H9 (cell line): Measurements from ENCODE around the gene RNF215. TPM values are rescaled to one million over a fixed set of nuclear protein-coding genes. Genes with fewer than 3 reads are reported as not detected.

ENCODE experiments used
- DNase-seq: peaks from one replicate; pipeline ENCODE4 v3.0.0-alpha.2; 2017
- H2AFZ ChIP-seq: one replicate; pipeline ENCODE4 v1.6.1; 2013; ENCODE audit warnings: mild to moderate bottlenecking, low read length, control low read depth, moderate library complexity
- H2AK5ac ChIP-seq: 2 replicates; pipeline ENCODE4 v1.6.1; 2013; ENCODE audit warnings: low read length, control low read depth, mixed read lengths; ENCODE audit not compliant: insufficient read length
- H2BK120ac ChIP-seq: one replicate; pipeline ENCODE4 v1.6.1; 2013; ENCODE audit warnings: low read depth, mild to moderate bottlenecking, low read length, control low read depth, inconsistent platforms; ENCODE audit not compliant: poor library complexity, severe bottlenecking
- H2BK12ac ChIP-seq: 2 replicates; pipeline ENCODE4 v1.6.1; 2013; ENCODE audit warnings: low read length, control low read depth, mixed read lengths, low read depth; ENCODE audit not compliant: insufficient read length
- H2BK15ac ChIP-seq: 2 replicates; pipeline ENCODE4 v1.6.1; 2013; ENCODE audit warnings: low read depth, low read length, control low read depth
- H2BK20ac ChIP-seq: one replicate; pipeline ENCODE4 v1.6.1; 2013; ENCODE audit warnings: low read depth, mild to moderate bottlenecking, low read length, control low read depth, inconsistent platforms; ENCODE audit not compliant: poor library complexity, severe bottlenecking
- H2BK5ac ChIP-seq: 2 replicates; pipeline ENCODE4 v1.6.1; 2013; ENCODE audit warnings: low read length, control low read depth, mixed read lengths; ENCODE audit not compliant: insufficient read length
- H3K14ac ChIP-seq: 2 replicates; pipeline ENCODE4 v1.6.1; 2013; ENCODE audit warnings: low read length, control low read depth; ENCODE audit not compliant: insufficient read depth
- H3K18ac ChIP-seq: 2 replicates; pipeline ENCODE4 v1.6.1; 2013; ENCODE audit warnings: low read depth, mild to moderate bottlenecking, mixed read lengths, low read length, control low read depth; ENCODE audit not compliant: insufficient read length
- H3K23ac ChIP-seq: 2 replicates; pipeline ENCODE4 v1.6.1; 2013; ENCODE audit warnings: low read length, control low read depth, mixed read lengths, low read depth; ENCODE audit not compliant: insufficient read length
- H3K23me2 ChIP-seq: 2 replicates; pipeline ENCODE4 v1.6.1; 2013; ENCODE audit warnings: low read depth, mild to moderate bottlenecking, mixed read lengths, low read length, control low read depth; ENCODE audit not compliant: insufficient read length, poor library complexity, severe bottlenecking
- H3K27ac ChIP-seq: 2 replicates; pipeline ENCODE4 v1.5.1; 2013; ENCODE audit warnings: low read length, control low read depth, mixed read lengths, low read depth; ENCODE audit not compliant: insufficient read length
- H3K27me3 ChIP-seq: 2 replicates; pipeline ENCODE4 v1.6.1; 2013; ENCODE audit warnings: low read length, control low read depth, inconsistent platforms; ENCODE audit not compliant: insufficient read depth
- H3K4ac ChIP-seq: 2 replicates; pipeline ENCODE4 v1.6.1; 2013; ENCODE audit warnings: low read depth, mild to moderate bottlenecking, control low read depth, inconsistent platforms, low read length, moderate library complexity
- H3K4me1 ChIP-seq: 2 replicates; pipeline ENCODE4 v1.6.1; 2013; ENCODE audit warnings: low read length, control low read depth, inconsistent platforms; ENCODE audit not compliant: insufficient read depth
- H3K4me2 ChIP-seq: 2 replicates; pipeline ENCODE4 v1.6.1; 2013; ENCODE audit warnings: low read length, control low read depth, mixed read lengths; ENCODE audit not compliant: insufficient read length, insufficient read depth
- H3K56ac ChIP-seq: 2 replicates; pipeline ENCODE4 v1.6.1; 2013; ENCODE audit warnings: low read depth, mild to moderate bottlenecking, mixed read lengths, low read length, control low read depth; ENCODE audit not compliant: insufficient read length
- H3K79me1 ChIP-seq: 2 replicates; pipeline ENCODE4 v1.6.1; 2013; ENCODE audit warnings: low read depth, mild to moderate bottlenecking, moderate library complexity, low read length, control low read depth, inconsistent platforms; ENCODE audit not compliant: insufficient read depth, poor library complexity, severe bottlenecking
- H3K79me2 ChIP-seq: 2 replicates; pipeline ENCODE4 v1.6.1; 2013; ENCODE audit warnings: low read length, control low read depth, inconsistent platforms; ENCODE audit not compliant: insufficient read depth
- H3K9ac ChIP-seq: 2 replicates; pipeline ENCODE4 v1.6.1; 2013; ENCODE audit warnings: low read length, control low read depth, mixed read lengths; ENCODE audit not compliant: insufficient read length; ENCODE audit errors: extremely low read depth
- H3K9me3 ChIP-seq: one replicate; pipeline ENCODE4 v1.6.1; 2013; ENCODE audit warnings: low read depth, low read length, inconsistent platforms; ENCODE audit not compliant: control insufficient read depth
- H3T11ph ChIP-seq: one replicate; pipeline ENCODE4 v1.6.1; 2013; ENCODE audit warnings: mild to moderate bottlenecking, low read length, control low read depth, inconsistent platforms
- H4K20me1 ChIP-seq: one replicate; pipeline ENCODE4 v1.6.1; 2013; ENCODE audit not compliant: control insufficient read depth, insufficient read length, insufficient read depth
- H4K5ac ChIP-seq: 2 replicates; pipeline ENCODE4 v1.6.1; 2013; ENCODE audit warnings: low read depth, mild to moderate bottlenecking, mixed read lengths, low read length, control low read depth; ENCODE audit not compliant: insufficient read length
- H4K8ac ChIP-seq: replicated peaks from 2 replicates; pipeline ENCODE4 v1.6.1; 2013; ENCODE audit warnings: low read length, control low read depth, mixed read lengths, low read depth; ENCODE audit not compliant: insufficient read length
- H4K91ac ChIP-seq: 2 replicates; pipeline ENCODE4 v1.6.1; 2013; ENCODE audit warnings: low read depth, mild to moderate bottlenecking, moderate library complexity, mixed read lengths, low read length, control low read depth; ENCODE audit not compliant: insufficient read length
- H3K27ac Mint-ChIP-seq, 3 experiments: 2 replicates in 2 of 3; 3 replicates in 1 of 3; pipeline ENCODE4 v1.8.0; 2020 to 2021; ENCODE audit warnings: mixed read lengths in 3 of 3, mild to moderate bottlenecking in 1 of 3, moderate library complexity in 1 of 3
- H3K27me3 Mint-ChIP-seq: 2 replicates; pipeline ENCODE4 v1.8.0; 2021; ENCODE audit warnings: low read depth, mild to moderate bottlenecking, moderate library complexity, mixed read lengths
- H3K36me3 Mint-ChIP-seq, 3 experiments: 2 replicates in 2 of 3; 3 replicates in 1 of 3; pipeline ENCODE4 v1.8.0; 2020 to 2021; ENCODE audit warnings: low read depth in 3 of 3, mixed read lengths in 3 of 3; ENCODE audit not compliant: insufficient read depth in 1 of 3
- H3K4me1 Mint-ChIP-seq, 2 experiments: 2 replicates each; pipeline ENCODE4 v1.8.0; 2020; ENCODE audit warnings: mixed read lengths in 2 of 2
- H3K4me3 Mint-ChIP-seq, 2 experiments: 2 replicates in 1 of 2; 3 replicates in 1 of 2; pipeline ENCODE4 v1.8.0; 2020 to 2021; ENCODE audit warnings: mild to moderate bottlenecking in 2 of 2, mixed read lengths in 2 of 2, moderate library complexity in 1 of 2
- H3K9me3 Mint-ChIP-seq, 2 experiments: 2 replicates in 1 of 2; 3 replicates in 1 of 2; pipeline ENCODE4 v1.8.0; 2020; ENCODE audit warnings: mild to moderate bottlenecking in 2 of 2, mixed read lengths in 2 of 2, moderate library complexity in 1 of 2
- CTCF ChIP-seq: fragments of 200-600 bp; sonication (generic); conservative IDR thresholded peaks from 3 replicates; pipeline ENCODE4 v1.8.0; 2021; ENCODE audit warnings: antibody characterized with exemption, mild to moderate bottlenecking
- WGBS: extraction: QIAGEN DNeasy Blood & Tissue Kit; methylation state at CpG from one replicate; pipeline ENCODE4 v1.1.7; 2013; ENCODE audit warnings: missing lambda C conversion rate, low lambda C conversion rate, mixed read lengths; ENCODE audit not compliant: insufficient read length; ENCODE audit errors: extremely low coverage; 5-methylcytosine and 5-hydroxymethylcytosine counted together
- total RNA-seq: library from RNA; stranded (reverse); gene quantifications from 2 replicates; pipeline ENCODE4 v1.2.1, GENCODE V29; 2021

Gene RNF215
- total RNA-seq, 1 experiment from 2014 or later = 24.5 TPM

DNA sequence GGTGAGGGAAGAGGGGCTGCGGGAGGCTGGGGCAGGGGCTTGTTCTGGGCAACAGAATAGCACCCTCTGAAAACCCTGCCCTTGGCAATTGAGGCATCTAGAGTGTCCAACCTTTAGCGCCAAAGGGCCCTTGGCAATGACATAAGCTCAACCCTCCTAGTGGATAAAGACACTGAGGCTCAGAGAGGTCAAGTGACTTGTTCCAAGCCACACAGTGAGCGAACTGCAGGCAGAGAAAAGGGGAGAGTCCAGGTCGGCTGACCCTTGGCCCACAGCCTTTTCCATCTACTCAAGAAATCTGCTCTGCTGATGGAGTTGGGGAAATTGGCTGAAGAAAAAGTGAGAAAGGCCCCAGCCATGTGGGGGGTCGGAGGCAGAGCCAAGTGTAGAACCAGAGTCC, 12.5 kb upstream of the RNF215 start:
- H2BK5ac ChIP-seq = no peak overlapping the region
- peaks cover 6% of the 10 kb centered on the region; the same call in 1 of the 2 replicates for H3K4me1 ChIP-seq
- H3K9me3 Mint-ChIP-seq = no peaks in the 10 kb centered on the region; a peak in 1 of 5 replicates
- no peaks in the 10 kb centered on the region for H3K9me3 ChIP-seq
- H4K8ac ChIP-seq = no peak overlapping the region
- no peak overlapping the region for H2BK15ac ChIP-seq
- TF ChIP-seq CTCF = no peak
- WGBS = no CpG with 5 or more reads among the region's 5 CpGs
- H3K27me3 Mint-ChIP-seq = peaks cover 43% of the 10 kb centered on the region
- no peak overlapping the region for H3K27ac Mint-ChIP-seq
- no peak overlapping the region for H4K91ac ChIP-seq
- H2AK5ac ChIP-seq = no peak overlapping the region
- no peaks in the 10 kb centered on the region for H4K20me1 ChIP-seq
- no peak overlapping the region for H3K27ac ChIP-seq
- peaks cover 0 to 10% (median 3%) of the 10 kb centered on the region in 3 experiments; a peak in 3 of 7 replicates for H3K36me3 Mint-ChIP-seq
- no peaks in the 10 kb centered on the region for H3K79me2 ChIP-seq
- peaks cover 4% of the 10 kb centered on the region; the same call in 1 of the 2 replicates for H3K27me3 ChIP-seq
- no peak overlapping the region for H4K5ac ChIP-seq
- DNase-seq = no peak
- no peak overlapping the region for H3K23ac ChIP-seq
- no peak overlapping the region for H3K4me3 Mint-ChIP-seq
- no peak overlapping the region for H2BK12ac ChIP-seq
- no peak overlapping the region for H3K9ac ChIP-seq
- H3K4me2 ChIP-seq = no peak overlapping the region
- no peak overlapping the region for H3K14ac ChIP-seq
- H3K4me1 Mint-ChIP-seq = peaks cover 29 to 31% of the 10 kb centered on the region in 2 experiments
- no peak overlapping the region for H3K56ac ChIP-seq
- H2BK120ac ChIP-seq = no peak overlapping the region
- H2BK20ac ChIP-seq = no peak overlapping the region
- H3K79me1 ChIP-seq = no peaks in the 10 kb centered on the region
- no peak overlapping the region for H3K4ac ChIP-seq
- H2AFZ ChIP-seq = no peak overlapping the region
- H3K23me2 ChIP-seq = peaks cover 7% of the 10 kb centered on the region
- no peak overlapping the region for H3T11ph ChIP-seq
- no peak overlapping the region for H3K18ac ChIP-seq
